ENCODE data around the gene EXD3.
"Not testable (repeated sequence)": the region's sequence is repeated elsewhere in the genome, so short reads cannot be mapped to it uniquely, and the experiment has no call there.

Gene EXD3

DNA sequence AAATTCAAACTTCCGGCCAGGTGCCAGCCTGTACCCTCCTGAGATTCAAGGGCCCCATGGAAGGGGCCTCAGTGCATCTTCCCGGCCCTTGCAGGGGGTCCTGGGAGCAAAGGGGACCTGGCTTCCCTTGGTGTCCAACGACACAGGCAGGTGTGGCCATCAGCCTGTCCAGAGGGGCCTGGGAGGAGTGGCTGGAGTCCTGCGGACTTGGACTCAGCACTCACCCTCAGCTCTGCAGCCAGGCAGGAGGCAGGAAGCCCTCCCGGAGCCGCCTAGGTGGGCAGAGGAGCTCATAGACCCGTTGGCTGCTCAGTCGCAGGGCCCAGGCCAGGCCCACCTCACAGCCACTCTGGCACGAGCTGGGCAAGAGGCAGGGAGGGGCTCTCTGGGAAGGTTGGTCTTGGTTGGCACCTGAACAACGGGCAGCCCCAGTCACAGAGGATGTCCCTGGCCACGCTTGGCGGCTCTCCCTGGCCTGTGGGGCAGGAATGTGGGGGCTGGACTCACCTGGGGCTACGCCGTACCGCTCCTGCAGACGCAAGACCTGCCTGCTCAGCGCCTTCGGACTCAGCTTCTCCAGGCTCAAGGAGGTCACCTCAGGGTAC, 67.1 kb downstream of the EXD3 start:
- no peak for DNase-seq

- DNase-seq, result no peak
These were observed 67.9 kb downstream of the EXD3 start for GRCh38 chr9:137354845-137355760.

GRCh38 chr9:137354153-137354844, 68.7 kb downstream of the EXD3 start:
- no peak for DNase-seq

DNA sequence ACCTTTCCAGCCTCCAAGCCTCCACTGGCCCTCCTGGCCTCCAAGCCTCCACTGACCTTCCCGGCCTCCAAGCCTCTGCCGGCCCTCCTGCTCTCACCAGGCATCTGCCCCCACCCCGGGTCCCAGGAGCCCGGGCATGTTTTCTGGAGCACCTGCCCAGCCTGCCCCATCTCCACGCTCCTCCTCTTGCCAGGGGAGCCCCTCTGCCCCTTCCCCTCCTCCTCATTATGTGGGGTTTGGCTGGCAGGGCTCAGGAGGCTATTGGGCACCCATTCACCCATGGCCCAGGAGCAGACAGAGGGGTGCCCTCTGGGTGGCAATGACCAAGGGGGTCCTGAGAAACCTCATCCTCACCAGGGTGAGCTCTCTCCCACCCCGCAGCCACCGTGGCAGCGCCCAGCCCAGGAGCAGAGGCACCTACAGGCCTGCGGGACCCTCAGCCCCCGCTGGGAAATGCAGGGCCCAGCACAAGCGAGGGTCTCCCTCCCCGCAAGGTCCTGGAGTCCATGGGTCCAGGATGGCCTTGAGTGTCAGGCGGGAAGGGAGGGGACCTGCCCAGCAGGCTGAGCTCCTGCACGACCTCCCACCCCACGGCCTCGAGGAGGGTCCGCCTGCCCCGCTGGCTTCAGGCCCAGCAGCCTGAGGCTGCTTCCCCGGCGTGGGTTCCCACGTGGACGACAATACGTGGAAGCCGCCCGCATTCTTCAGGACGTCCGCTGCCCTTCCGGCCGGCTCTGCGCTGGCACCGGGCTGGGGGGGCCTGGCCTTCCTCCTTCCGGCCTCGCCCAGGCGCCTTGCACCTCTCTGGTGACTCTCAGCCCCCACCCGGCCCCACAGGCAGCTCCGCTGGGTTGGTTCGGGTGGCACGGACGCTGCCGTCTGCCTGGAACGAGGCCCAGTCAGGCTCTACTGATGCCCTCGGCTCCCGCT, 69.5 kb downstream of the EXD3 start:
- DNase-seq, result no peak

DNA sequence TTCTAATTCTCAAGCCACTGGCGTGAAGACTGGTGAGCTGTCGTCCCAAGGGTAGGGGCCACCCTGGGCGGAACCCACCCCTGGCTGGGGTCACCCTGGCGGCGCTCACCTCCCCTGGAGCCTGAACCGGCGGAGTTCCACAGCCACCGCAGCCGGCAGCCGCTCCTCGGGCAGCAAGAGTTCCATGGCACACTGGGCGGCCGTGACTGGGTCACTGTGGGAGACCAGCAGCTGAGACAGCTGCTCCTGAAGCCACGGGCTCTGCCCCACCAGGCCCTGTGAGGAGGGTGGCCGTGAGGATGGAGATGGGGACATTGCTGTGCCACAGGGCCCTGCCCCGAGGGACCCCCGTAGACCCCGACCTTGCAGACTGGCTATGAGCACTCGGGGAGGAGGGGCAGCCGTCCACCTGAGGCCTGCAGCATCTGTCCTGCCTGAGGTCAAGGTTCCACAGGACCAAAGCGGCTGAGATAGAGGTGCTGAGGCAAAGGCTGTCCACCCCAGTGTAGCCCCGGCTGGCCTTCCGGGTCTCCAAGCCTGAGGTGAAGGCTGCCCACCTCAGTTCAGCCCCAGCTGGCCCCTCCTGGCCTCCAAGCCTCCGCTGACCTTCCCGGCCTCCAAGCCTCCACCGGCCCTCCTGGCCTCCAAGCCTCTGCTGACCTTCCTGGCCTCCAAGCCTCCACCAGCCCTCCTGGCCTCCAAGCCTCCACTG, 70.3 kb downstream of the EXD3 start:
- no peak for DNase-seq

DNA sequence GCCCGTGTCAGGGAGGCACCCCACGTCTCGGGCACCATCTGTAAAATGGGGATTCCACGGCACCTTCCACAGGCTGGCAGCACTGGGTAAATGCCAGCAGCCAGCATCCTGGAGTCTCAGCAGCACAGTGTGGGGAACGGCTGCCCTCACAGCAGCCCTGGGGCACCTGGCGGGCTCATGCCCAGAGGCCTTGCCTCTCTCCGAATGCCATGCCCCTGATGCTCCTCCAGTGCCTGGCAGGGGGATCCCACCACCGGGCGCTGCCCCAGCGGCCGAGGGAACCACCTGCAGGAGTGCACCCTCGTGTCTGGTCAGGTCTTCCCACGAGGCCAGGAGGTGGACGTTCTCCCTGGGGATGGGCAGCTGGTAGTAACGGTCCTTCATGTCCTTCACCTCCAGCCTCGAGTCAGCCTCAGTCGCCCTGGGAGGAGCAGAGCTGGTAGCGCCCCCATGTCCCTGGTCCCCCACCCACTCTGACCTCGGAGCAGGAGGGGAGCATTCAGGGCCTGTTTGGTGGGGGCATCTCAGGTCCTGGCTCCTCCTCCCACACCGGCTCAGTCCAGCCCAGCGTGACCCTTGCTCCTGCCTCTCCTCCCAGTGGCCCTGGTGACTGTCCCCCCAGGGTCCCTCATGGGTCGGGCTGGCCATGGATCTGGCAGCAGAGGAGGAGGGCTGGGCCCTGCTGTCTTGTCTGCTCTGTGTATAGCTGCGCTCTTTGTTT, 71.0 kb downstream of the EXD3 start:
- DNase-seq, result no peak

DNA sequence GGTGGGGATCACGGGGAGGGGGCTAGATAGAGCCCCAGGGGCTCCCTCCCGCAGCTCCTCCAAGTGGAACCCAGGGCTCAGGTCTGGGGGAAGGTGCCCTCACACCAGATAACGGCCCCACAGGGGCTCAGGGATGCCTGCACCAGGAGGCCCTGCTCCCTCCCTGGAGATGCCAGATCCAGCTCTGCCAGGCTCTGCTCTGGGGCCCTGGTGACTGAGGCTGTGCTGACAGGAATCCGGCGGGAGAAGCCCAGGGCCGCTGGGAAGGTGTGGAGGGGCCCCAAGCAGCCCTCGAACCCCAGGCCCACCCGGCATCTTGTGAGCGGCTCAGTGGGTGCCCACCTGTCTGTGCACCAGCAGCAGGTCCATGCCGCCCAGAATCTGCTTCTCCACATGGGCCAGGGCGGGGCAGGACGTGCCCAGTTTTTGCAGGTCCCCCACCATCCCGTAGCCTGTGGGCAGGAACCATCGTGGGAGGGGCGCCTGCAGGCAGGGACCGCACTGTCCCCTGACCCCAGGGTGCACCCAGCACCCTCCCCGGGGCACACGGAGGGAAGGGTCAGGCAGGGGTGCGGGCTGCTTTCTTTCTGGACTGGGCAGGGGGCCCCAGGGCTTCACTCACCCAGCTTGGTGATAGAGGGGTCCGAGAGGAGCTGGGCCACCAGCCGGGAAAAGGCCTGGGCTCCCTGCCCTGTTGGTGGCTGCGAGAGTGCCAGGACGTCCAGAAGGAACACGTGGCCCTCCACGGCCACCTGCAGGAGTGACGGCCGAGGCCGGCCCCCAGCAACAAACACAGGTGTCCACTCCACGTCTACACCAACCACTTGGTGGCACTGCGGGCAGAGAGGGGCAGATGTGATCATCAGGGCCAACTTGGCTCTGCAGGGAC, 72.0 kb downstream of the EXD3 start:
- DNase-seq, result no peak

GRCh38 chr9:137349471-137350033, 73.4 kb downstream of the EXD3 start:
- DNase-seq, result no peak

GRCh38 chr9:137348769-137349470, 74.0 kb downstream of the EXD3 start:
- no peak for DNase-seq

DNA sequence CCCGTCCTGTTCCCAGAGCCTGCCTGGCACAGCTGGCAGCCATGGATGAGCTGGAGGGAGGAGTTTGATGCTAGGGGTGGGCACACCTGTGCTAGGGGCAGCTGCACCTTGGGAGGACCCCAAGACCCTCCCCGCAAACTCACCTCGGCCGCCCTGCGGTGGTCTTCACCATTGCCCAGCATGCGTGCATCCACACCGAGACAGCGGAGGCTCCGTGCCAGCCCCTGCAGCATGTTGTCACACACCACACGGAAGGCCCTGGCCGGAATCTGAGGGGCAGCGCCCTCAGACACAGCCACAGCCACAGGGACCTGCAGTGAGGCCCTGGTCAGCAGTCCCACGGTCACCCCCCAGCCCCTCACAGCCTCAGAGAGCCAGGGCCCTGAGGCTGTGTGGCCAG, 75.0 kb downstream of the EXD3 start:
- DNase-seq, result no peak

DNA sequence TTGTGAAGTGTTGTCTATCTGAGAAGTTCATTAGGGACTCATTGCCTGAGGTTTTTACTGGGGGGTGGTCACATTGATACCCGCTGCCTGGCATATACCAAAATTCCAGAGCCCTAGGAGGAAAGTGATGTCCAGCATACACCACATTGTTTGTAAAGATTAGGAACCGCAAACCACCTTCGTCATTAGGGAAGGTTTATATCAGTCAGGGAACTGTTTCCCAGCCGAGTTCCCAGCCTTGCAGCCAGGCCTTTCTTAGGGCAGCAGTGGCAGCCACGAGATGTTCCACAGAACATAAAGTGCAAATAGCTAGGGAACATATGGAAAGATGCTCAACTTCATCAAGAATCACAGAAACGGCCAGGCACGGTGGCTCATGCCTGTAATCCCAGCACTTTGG, 80.5 kb downstream of the EXD3 start:
- DNase-seq, result no peak

DNA sequence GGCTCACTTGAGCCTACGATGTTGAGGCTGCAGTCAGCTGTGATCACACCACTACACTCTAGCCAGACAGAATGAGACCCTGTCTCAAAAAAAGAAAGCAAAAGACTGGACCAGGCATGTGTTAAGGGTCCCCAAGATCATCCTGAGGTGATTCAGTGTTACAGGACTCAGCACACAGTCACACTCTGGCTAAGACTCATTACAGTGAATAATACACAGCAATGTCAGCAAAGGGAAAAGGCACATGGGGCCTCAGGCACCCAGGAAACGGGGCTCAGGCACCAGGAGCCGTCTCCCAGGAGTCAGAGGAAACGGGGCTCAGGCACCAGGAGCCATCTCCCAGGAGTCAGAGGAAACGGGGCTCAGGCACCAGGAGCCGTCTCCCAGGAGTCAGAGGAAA, 81.7 kb downstream of the EXD3 start:
- no peak for DNase-seq

- DNase-seq, result not testable (repeated sequence)
These were observed 83.0 kb downstream of the EXD3 start for GRCh38 chr9:137339908-137340462.

DNA sequence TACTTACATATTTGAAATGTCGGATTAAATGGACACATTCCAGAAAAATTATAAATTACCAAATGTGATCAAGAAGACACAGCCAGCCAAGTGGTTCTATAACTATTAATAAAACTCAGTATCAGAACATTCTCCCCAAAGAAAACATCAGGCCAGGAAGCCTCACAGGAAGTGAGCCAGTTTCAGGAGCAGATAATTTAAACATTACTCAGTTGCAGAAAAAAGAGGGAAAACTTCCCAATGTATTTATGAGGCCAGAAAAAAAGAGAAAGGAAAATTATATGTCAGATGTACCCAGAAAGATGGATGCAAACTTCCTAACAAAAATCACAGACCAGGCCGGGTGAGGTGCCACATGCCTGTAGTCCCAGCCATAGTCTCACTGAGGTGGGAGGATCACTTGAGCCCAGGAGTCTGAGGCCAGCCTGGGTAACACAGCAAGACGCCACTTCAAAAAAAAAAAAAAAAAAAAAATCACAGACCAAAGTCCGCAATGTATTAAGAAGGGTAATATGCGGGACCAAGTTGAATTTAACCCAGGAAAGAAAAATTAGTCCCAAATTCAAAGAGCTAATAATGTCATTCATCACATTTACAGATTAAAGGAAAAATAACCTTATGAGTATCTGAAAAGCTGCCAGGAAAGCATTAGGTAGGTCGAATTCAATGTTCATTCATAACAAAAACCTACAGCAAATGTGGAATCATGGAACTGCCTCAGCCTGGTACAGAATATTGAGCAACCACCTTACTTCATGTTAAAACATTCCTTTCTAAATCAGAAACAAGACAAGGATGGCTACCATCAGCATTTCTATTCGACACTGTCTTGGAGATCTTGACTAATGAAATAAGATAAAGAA, 83.7 kb downstream of the EXD3 start:
- no peak for DNase-seq

- DNase-seq, result no peak
These were observed 86.2 kb downstream of the EXD3 start for GRCh38 chr9:137336735-137337134.

GRCh38 chr9:137333016-137333671, 89.8 kb downstream of the EXD3 start:
- DNase-seq, result no peak

DNA sequence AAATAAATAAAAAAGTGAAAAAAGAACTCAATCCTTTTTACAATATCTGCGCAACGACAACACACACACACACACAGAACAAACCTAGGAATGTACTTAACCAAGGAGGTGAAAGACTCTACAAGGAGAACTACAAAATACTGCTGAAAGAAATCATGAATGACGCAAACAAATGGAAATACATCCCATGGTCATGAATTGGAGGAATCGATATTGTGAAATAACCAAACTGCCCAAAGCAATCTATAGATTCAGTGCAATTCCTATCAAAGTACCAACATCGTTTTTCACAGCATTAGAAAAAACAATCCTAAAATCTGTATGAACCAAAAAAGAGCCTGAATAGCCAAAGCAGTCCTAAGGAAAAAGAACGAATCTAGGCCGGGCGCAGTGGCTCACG, 91.0 kb downstream of the EXD3 start:
- DNase-seq, result no peak
